ENCODE results near the gene IL1RAPL1.

The IL1RAPL1 gene

DNA sequence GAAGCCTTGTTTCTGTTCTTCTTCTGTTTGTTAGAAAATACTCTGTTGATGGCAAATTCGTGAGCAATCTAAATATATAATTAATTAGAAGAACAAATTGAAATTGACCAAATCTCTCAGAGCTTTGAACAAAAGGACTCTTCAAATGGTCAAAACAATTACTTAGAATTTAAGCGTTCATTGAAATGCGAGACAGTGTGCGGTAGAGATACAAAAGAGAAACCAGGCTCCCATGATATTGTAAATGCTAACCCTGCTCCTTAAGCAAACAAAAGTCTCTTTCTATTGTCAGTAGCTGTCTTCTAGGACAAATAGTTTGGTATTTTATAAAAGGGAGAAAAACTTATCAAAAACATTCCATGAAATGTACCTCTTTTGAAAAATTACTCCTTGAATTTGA, 1174.8 kb downstream of the IL1RAPL1 start:
- no peak for DNase-seq (ENCODE audit: low read depth in 2 of 2)

GRCh38 chrX:29775890-29776289, 1188.6 kb downstream of the IL1RAPL1 start:
- no peak for DNase-seq (ENCODE audit: low read depth in 2 of 2)

- no peak for DNase-seq (ENCODE audit: low read depth in 2 of 2)
Observed at GRCh38 chrX:29787656-29788055, 1200.4 kb downstream of the IL1RAPL1 start.

DNA sequence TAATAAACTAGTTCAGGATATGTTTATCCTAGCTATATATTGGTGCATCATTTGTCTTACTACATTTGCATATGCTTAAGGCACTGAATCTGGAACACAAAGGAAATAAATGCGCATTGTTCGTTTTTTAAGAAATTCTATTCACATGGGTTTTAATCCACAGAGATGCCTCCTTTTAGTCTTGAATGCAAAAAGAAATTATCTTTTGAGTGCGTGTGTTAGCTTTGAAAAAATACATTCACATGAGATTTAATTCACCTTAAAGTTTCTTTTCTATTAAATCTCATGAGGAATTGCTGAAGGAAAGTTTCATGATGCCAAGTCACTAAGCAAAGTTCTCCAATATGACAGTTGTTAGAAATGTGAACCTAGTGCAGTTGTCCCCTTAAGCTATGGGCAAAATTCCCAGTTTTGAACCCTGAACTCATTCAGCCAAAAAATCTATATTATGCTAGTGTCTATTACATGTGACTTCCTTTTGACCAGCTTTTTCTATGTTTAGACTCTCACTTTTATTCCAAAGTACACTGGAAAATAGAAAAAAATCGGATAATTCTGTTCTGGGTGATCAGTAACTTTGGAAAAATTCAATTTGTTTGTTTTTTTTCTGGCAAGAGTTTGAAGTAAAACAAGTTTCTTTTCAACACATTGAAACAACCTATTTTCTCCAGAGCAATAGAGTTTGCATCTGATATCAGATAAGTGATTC, 1201.9 kb downstream of the IL1RAPL1 start:
- no peak for DNase-seq (ENCODE audit: low read depth in 2 of 2)

DNA sequence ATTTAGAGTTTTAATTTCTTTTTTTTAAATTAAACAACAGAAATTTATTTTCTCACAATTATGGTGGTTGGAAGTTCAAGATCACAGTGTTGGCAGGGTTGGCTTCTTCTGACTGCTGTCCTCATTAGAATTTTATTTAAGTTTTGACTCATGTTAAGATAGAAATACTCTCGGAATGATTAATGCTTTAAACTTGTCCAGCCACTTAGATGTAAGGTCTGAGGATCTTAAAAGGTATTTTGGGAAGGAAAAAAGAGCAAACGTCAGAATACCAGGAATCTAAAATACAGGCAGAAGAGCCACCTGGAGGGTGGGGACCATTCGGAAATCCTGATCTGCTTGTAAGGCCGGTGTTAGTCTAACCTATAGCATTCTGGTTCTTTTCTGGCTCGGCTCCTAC, 1205.1 kb downstream of the IL1RAPL1 start:
- no peak for DNase-seq (ENCODE audit: low read depth in 2 of 2)

- DNase-seq (ENCODE audit: low read depth in 2 of 2), result no peak
Observed at GRCh38 chrX:29797156-29797555, 1209.9 kb downstream of the IL1RAPL1 start.

DNA sequence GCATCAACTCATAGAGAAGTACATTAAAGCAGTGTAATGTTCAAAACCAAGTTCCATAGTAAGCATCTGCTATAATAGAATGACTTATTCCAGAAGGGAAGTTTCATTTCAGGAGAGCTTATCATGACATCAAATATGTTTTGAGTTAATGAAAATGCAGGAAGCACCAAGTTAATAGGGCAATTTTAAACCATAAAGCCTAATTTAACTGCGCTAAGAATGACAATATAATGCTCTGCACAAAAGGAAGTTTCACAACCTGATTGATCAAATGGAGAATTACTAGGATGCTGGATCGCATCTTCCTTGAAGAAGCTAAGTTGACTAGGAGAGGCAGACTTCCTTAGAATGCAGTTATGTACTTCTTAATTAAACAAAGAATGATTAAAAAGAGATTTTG, 1211.2 kb downstream of the IL1RAPL1 start:
- DNase-seq (ENCODE audit: low read depth in 2 of 2), result no peak

DNA sequence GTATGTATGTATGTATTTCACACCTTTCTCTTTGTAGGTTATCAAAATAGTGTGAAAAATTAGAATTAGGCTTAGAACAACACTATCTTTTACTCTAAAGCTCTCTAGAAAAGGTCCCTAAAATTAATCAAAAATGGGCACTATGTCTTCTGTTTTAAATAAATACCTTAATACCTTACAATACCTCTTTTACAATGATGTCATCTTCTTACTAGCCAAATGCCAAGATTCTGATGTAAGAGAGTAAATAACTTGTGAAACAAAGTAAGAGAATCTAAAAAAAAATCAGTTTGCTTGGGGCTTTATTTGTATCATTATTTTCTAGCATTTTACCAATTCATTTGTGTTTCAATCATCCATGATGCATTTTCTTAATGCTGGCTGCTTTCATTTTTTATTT, 1225.9 kb downstream of the IL1RAPL1 start:
- DNase-seq (ENCODE audit: low read depth in 2 of 2), result no peak

DNA sequence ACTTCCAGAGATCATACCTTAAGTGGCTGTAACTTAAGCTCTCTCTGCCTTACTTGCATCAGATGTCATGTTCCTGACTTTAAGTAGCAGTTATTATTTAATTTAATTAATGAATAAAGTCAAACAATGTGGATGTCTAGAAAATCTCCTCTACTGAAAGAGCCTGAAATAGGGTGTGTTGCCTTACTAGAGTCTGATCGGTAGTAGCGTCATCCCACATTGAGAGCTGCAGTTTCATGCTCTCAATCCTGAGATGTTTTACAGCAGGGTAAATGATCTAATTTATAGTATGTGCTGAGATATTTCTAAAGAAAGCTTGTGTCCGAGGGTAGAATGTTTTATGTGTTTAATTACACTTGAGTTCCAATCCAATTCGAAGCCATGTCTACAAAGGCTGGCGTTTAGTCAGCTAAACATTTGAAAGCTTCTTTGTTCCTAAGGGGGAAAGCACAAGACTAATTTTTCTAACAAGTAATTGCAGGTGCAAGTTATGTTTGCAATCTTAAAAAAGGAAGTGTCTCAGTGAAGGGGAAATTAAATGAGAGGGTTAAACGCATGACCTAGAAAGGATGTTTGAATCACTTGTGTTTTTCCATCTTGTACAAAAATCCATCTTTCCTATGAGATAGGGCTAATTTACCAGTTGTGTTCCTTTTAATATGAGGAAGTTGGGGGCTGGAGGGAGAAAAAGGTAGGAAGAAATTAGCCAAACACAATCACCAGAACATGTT, 1237.1 kb downstream of the IL1RAPL1 start:
- no peak for DNase-seq (ENCODE audit: low read depth in 2 of 2)

DNA sequence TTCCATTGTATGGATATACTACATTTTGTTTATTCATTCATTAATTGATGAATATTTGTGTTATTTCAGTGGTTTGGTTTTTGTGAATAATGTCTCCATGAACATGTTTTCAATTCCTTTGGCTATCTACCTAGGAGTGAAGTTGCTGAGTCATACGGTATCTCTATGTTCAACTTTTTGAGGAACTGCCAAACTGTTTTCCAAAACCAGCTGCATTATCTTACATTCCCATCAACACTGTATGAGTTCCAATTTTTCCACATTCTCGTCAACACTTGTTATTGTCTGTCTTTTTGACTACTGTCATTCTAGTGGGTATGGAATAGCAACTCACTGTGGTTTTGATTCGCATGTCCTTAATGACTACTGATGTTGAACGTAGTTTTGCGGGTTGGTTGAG, 1239.5 kb downstream of the IL1RAPL1 start:
- DNase-seq (ENCODE audit: low read depth in 2 of 2), result no peak

- DNase-seq (ENCODE audit: low read depth in 2 of 2), result no peak
Observed at GRCh38 chrX:29834311-29834710, 1247.1 kb downstream of the IL1RAPL1 start.

- DNase-seq (ENCODE audit: low read depth in 2 of 2), result no peak
Observed at GRCh38 chrX:29834764-29835163, 1247.5 kb downstream of the IL1RAPL1 start.

GRCh38 chrX:29841750-29842149, 1254.5 kb downstream of the IL1RAPL1 start:
- no peak for DNase-seq (ENCODE audit: low read depth in 2 of 2)

GRCh38 chrX:29842552-29842951, 1255.3 kb downstream of the IL1RAPL1 start:
- no peak for DNase-seq (ENCODE audit: low read depth in 2 of 2)

DNA sequence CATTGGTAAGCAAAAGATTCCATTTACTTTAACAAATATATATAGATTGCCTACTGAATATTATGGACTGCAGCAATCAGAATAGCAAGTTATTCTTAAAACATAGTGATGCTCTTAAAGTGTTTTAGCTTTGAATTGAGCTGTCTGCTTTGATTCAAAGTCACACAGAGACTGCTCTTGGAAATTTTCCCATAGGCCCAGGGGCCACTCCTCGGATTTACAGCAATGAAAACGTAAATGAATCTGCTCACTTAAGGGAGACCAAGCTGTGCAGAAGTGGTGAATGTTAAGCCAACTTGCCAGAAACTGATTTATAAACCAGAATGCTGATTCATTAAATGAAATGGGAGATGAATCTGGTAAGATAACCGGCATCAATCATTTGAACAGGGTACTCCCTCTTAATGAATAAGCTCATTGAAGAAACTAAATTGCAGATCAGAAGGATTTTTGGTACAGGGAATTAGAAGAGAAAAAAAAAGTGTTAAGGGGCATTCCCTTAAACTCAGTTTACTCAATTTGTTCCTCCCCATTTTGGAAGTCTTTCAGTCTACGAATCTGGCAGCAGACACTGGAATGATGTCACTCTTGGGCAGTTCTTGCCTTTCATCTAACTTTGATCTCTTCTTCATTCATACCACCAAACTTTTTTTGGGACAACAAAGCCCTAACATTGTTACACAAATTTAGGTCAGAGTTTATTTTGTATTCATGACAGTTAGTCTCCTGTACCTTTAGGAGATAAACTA, 1264.8 kb downstream of the IL1RAPL1 start:
- no peak for DNase-seq (ENCODE audit: low read depth in 2 of 2)

GRCh38 chrX:29852767-29853166, 1265.5 kb downstream of the IL1RAPL1 start:
- no peak for DNase-seq (ENCODE audit: low read depth in 2 of 2)

- no peak for DNase-seq (ENCODE audit: low read depth in 2 of 2)
Observed at GRCh38 chrX:29858714-29859113, 1271.5 kb downstream of the IL1RAPL1 start.

DNA sequence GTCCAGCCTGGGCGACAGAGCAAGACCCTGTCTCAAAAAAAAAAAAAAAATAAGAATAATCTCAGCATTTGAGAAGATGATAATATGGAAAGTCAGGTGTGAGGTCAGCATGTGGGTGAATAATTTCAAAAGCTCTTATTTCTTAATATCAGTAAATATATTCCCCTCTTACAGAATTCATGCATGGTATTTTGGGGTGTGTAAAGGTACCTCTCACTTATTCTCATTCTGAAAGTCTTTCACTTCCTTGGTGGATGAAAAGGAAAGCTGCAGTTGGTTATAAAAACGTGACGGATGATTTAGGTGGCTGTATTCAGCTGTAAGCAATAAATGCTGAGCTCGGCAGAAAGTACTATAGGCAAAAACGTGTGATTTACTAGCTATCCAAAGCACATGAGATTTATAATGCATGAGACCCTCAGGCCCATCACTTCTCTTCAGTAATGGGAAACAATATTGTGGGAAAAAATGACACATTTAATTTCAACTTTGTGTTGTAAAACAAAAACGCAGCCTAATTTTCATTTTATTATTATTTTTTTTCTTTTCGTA, 1275.0 kb downstream of the IL1RAPL1 start:
- no peak for DNase-seq (ENCODE audit: low read depth in 2 of 2)

- no peak for DNase-seq (ENCODE audit: low read depth in 2 of 2)
Observed at GRCh38 chrX:29867971-29868370, 1280.7 kb downstream of the IL1RAPL1 start.

- no peak for DNase-seq (ENCODE audit: low read depth in 2 of 2)
Observed at GRCh38 chrX:29869837-29870236, 1282.6 kb downstream of the IL1RAPL1 start.

DNA sequence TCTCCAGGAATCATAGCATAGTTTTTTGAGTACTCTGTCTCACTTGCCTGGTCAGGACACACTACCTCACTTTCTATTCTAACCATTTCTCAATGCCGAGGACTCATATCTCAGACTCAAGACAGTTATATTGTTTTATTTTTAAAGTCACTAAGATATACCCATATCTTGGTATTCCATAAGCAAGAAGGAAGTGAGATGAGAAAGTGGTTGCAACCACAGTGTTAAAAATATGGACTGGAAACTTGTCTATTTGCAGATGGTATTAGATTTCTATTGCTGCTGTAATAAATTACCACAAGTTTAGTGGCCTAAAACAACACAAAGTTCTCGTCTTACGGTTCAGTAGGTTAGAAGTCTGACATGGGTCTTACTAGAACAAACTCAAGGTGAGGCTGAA, 1283.4 kb downstream of the IL1RAPL1 start:
- DNase-seq (ENCODE audit: low read depth in 2 of 2), result no peak

GRCh38 chrX:29872831-29873230, 1285.6 kb downstream of the IL1RAPL1 start:
- no peak for DNase-seq (ENCODE audit: low read depth in 2 of 2)
